AG10803 (cell line): ENCODE data around the gene DHRS9.
A peak's percentile ranks its signal among the peaks of the same experiment; 100 is the strongest.
"Not testable (repeated sequence)": the region's sequence is repeated elsewhere in the genome, so short reads cannot be mapped to it uniquely, and the experiment has no call there.

Experiments
- DNase-seq: peaks from one replicate; pipeline ENCODE4 v3.0.0; 2010; ENCODE audit warnings: low read depth
- H3K4me3 ChIP-seq: 2 replicates; pipeline ENCODE4 v1.5.1; 2011; ENCODE audit warnings: mild to moderate bottlenecking, low read length, control low read depth
- TF ChIP-seq, protein P1 (sequence below): conservative IDR thresholded peaks from 2 replicates; pipeline ENCODE4 v1.5.1; 2011; ENCODE audit warnings: mild to moderate bottlenecking, low read length, control low read depth, inconsistent platforms

Gene DHRS9

GRCh38 chr2:169116993-169117392 lies 47.6 kb downstream of the DHRS9 start:
- H3K4me3 ChIP-seq, result no peak overlapping the region
- DNase-seq, result no peak
- TF ChIP-seq, protein P1, sequence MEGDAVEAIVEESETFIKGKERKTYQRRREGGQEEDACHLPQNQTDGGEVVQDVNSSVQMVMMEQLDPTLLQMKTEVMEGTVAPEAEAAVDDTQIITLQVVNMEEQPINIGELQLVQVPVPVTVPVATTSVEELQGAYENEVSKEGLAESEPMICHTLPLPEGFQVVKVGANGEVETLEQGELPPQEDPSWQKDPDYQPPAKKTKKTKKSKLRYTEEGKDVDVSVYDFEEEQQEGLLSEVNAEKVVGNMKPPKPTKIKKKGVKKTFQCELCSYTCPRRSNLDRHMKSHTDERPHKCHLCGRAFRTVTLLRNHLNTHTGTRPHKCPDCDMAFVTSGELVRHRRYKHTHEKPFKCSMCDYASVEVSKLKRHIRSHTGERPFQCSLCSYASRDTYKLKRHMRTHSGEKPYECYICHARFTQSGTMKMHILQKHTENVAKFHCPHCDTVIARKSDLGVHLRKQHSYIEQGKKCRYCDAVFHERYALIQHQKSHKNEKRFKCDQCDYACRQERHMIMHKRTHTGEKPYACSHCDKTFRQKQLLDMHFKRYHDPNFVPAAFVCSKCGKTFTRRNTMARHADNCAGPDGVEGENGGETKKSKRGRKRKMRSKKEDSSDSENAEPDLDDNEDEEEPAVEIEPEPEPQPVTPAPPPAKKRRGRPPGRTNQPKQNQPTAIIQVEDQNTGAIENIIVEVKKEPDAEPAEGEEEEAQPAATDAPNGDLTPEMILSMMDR, result no peak

- DNase-seq, result no peak
- no peak overlapping the region for H3K4me3 ChIP-seq
- TF ChIP-seq, protein P1, result no peak
Measured at GRCh38 chr2:169118060-169118459, 48.7 kb downstream of the DHRS9 start.

GRCh38 chr2:169119123-169119760 lies 49.9 kb downstream of the DHRS9 start:
- no peak for DNase-seq
- TF ChIP-seq, protein P1, result no peak
- H3K4me3 ChIP-seq, result no peak overlapping the region

DNA sequence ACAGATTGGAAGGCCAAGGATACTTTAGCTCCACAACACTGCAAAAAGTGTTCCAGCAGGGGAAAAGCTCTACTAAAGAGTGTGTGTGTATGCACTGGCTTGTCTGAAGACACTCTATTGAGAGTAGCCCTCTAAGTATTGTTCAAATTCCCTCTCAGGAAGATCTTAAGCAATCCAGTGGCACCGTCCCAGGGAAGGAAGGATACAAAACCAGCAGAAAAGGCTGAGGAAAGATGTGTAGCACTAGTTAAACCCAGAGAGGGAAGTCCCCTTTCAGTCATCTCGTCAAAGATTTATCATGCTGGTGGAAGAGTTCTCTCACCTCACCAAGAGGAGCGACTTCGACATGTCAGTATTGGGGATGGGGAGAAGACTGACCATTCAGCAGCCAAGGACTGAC lies 50.5 kb downstream of the DHRS9 start:
- TF ChIP-seq, protein P1, result no peak
- no peak overlapping the region for H3K4me3 ChIP-seq
- DNase-seq, result no peak

DNA sequence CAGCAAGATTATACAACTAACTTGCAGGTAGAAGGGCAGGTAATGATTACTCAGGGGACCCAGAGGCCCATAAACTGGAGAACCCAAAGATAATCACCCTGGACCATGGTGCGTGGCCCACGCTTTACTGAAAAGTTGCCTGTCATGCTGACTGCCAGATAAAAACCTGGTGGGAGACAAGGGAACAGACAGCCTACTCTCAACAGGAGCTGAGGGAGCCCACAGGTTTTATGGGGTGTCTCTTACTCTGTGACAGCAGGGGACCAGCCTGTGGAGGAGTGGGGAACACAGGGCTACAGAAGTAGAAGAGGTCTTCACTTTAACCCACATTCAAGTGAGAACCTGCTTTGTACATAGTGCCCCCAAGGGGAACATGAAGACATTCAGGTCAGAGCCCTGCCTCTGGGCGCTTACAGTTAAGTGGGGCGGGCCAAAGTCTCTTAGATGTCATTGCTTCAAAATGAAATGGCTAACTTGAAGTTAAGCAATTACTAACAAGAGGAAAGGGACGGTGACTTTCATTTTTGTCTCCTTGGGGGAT lies 60.4 kb downstream of the DHRS9 start:
- TF ChIP-seq, protein P1, result no peak
- H3K4me3 ChIP-seq, result no peak overlapping the region
- DNase-seq, result no peak

- DNase-seq, result peak; percentile 33
- TF ChIP-seq, protein P1, result peak; percentile 83
- H3K4me3 ChIP-seq, result no peak overlapping the region
Measured at GRCh38 chr2:169131587-169132512, 62.5 kb downstream of the DHRS9 start.

DNA sequence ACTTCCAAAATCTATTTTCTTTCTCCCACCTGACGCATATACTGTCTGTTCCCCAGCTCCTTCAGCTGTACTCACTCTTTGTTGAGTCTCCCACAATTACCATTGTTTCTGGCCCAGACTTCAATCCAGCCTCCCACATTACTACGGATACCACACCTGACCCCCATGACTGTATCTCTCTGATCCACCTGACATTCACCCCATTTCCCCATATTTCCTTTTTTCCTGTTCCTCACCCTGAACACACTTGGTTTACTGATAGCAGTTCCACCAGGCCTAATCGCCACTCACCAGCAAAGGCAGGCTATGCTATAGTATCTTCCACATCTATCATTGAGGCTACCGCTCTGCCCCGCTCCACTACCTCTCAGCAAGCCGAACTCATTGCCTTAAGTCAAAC lies 64.9 kb downstream of the DHRS9 start:
- DNase-seq, result not testable (repeated sequence)

GRCh38 chr2:169136428-169136827 lies 67.1 kb downstream of the DHRS9 start:
- DNase-seq, result not testable (repeated sequence)

More for the DNA sequence above, 64.9 kb downstream of the DHRS9 start:
- H3K4me3 ChIP-seq, result not testable (repeated sequence)

More at GRCh38 chr2:169136428-169136827, 67.1 kb downstream of the DHRS9 start:
- H3K4me3 ChIP-seq, result not testable (repeated sequence)
